Endothelial cell of umbilical vein (primary cell): ENCODE results near the gene NFATC4. TPM values are rescaled to one million over a fixed set of nuclear protein-coding genes. Genes with fewer than 3 reads are reported as not detected.

Experiments
- BruUV-seq: library from RNA; stranded (reverse); fragments of 400-500 nt; replicated peaks from 2 replicates; lab custom pipeline; 2021; lab: Mats Ljungman, UMichigan
- CTCF ChIA-PET: fragments of 300-600, 350-600 bp; sonication (Branson Sonifier 250); formaldehyde crosslinking; loops from one replicate; lab custom pipeline; 2021; ENCODE audit warnings: antibody characterized with exemption, inconsistent platforms; lab: Charles Lee
- POLR2A ChIA-PET: fragments of 300-600, 350-600 bp; sonication (Branson Sonifier 250); formaldehyde crosslinking; loops from one replicate; lab custom pipeline; 2021; ENCODE audit warnings: antibody characterized with exemption, inconsistent platforms; lab: Charles Lee
- DNase-seq: peaks from one replicate; pipeline ENCODE4 v3.0.0-alpha.2; 2011; ENCODE audit warnings: low read depth, low spot score
- FAIRE-seq: peaks from 2 replicates; lab custom pipeline; 2011; peaks lifted over from hg19 to GRCh38; lab: Jason Lieb, UNC
- H2AFZ ChIP-seq: 2 replicates; pipeline ENCODE4 v1.6.0; 2012; ENCODE audit warnings: low read depth, low read length, control low read depth, inconsistent platforms
- H3K27ac ChIP-seq: 2 replicates; pipeline ENCODE4 v1.5.1; 2011; ENCODE audit warnings: low read depth, mild to moderate bottlenecking, control low read depth, low read length, moderate library complexity; ENCODE audit not compliant: insufficient read depth
- H3K27me3 ChIP-seq, 2 experiments: 2 replicates each; pipeline versions ENCODE4 v1.6.0 to v1.6.1; 2011; ENCODE audit warnings: low read length in 2 of 2, mixed read lengths in 1 of 2; ENCODE audit not compliant: control insufficient read depth in 2 of 2, insufficient read depth in 2 of 2
- H3K36me3 ChIP-seq, 2 experiments: 2 replicates in 1 of 2; 3 replicates in 1 of 2; pipeline ENCODE4 v1.5.1; 2011; ENCODE audit warnings: low read length in 2 of 2, mild to moderate bottlenecking in 1 of 2, moderate library complexity in 1 of 2; ENCODE audit not compliant: control insufficient read depth in 2 of 2, insufficient read depth in 2 of 2; ENCODE audit errors: extremely low read depth in 1 of 2
- H3K4me1 ChIP-seq: 3 replicates; pipeline ENCODE4 v1.5.1; 2011; ENCODE audit warnings: mild to moderate bottlenecking, low read length; ENCODE audit not compliant: control insufficient read depth, insufficient read depth; ENCODE audit errors: extremely low read depth
- H3K4me2 ChIP-seq: 2 replicates; pipeline ENCODE4 v1.6.1; 2011; ENCODE audit warnings: low read length, control low read depth, mixed read lengths; ENCODE audit not compliant: insufficient read depth
- H3K4me3 ChIP-seq, 3 experiments: fragments of 200-600 bp in 1 of 3; sonication (generic), shearing (Covaris generic) in 1 of 3; replicated peaks in 1 of 3; 2 replicates each; pipeline ENCODE4 v1.5.1; 2011 to 2016; ENCODE audit warnings: control low read depth in 3 of 3, low read length in 3 of 3, mild to moderate bottlenecking in 2 of 3, inconsistent platforms in 1 of 3, low read depth in 1 of 3, moderate library complexity in 1 of 3; ENCODE audit not compliant: insufficient read depth in 1 of 3
- H3K79me2 ChIP-seq: 2 replicates; pipeline ENCODE4 v1.6.0; 2012; ENCODE audit warnings: low read length, inconsistent platforms; ENCODE audit not compliant: control insufficient read depth, insufficient read depth
- H3K9ac ChIP-seq: replicated peaks from 2 replicates; pipeline ENCODE3; 2011; ENCODE audit warnings: low read length, control low read depth; ENCODE audit not compliant: insufficient read depth; ENCODE audit errors: extremely low read depth
- H3K9me1 ChIP-seq: replicated peaks from 3 replicates; pipeline ENCODE4 v1.6.0; 2011; ENCODE audit warnings: mild to moderate bottlenecking, low read length; ENCODE audit not compliant: control insufficient read depth, insufficient read depth; ENCODE audit errors: extremely low read depth
- H3K9me3 ChIP-seq: replicated peaks from 2 replicates; pipeline ENCODE4 v1.5.1; 2012; ENCODE audit warnings: low read length, inconsistent platforms; ENCODE audit not compliant: control insufficient read depth, insufficient read depth
- H4K20me1 ChIP-seq: replicated peaks from 2 replicates; pipeline ENCODE3; 2011; ENCODE audit warnings: mild to moderate bottlenecking, low read length; ENCODE audit not compliant: control insufficient read depth, insufficient read depth; ENCODE audit errors: extremely low read depth
- CTCF ChIP-seq, 2 donors: IDR thresholded peaks; 1 replicate in 1 of 2; 2 replicates in 1 of 2; pipeline ENCODE4 v1.5.1; 2011; ENCODE audit warnings: low read length in 2 of 2, mild to moderate bottlenecking in 2 of 2, moderate library complexity in 2 of 2, control low read depth in 1 of 2, inconsistent platforms in 1 of 2, low read depth in 1 of 2; ENCODE audit not compliant: insufficient read depth in 1 of 2; ENCODE audit errors: extremely low read depth in 1 of 2
- EZH2 ChIP-seq: IDR thresholded peaks from 2 replicates; pipeline ENCODE4 v1.6.1; 2012; ENCODE audit warnings: borderline replicate concordance, low read depth, mild to moderate bottlenecking, moderate library complexity, low read length, inconsistent platforms; ENCODE audit not compliant: severe bottlenecking
- FOS ChIP-seq: IDR thresholded peaks from 2 replicates; pipeline ENCODE4 v1.6.1; 2011; ENCODE audit warnings: mild to moderate bottlenecking, low read length, moderate library complexity, borderline replicate concordance; ENCODE audit not compliant: insufficient read depth
- GATA2 ChIP-seq: IDR thresholded peaks from 2 replicates; pipeline ENCODE4 v1.7.0; 2011; ENCODE audit warnings: low read depth, mild to moderate bottlenecking, moderate library complexity, mixed read lengths, low read length; ENCODE audit not compliant: insufficient read length, insufficient read depth
- JUN ChIP-seq: IDR thresholded peaks from 2 replicates; pipeline ENCODE4 v1.6.1; 2011; ENCODE audit warnings: borderline replicate concordance, low read depth; ENCODE audit not compliant: insufficient read length, insufficient read depth
- dilution Hi-C: fragments of 300-500 bp; cut with MboI; formaldehyde crosslinking; loops from one replicate; pipeline ENCODE4 v1.15.0; 2019; ENCODE audit warnings: low sequenced_read_pairs; ENCODE audit not compliant: extremely low pct_ligation_motif_present
- intact Hi-C: fragments of 100-400 bp; cut with micrococcal nuclease; formaldehyde crosslinking; loops from one replicate; pipeline ENCODE4 v1.10.0; 2022
- polyA plus RNA-seq, 4 experiments: library from polyadenylated mRNA; depleted of rRNA in 3 of 4; stranded (reverse) in 3 of 4; unstranded in 1 of 4; fragments of >200 nt; gene quantifications; 2 replicates each; pipeline versions ENCODE4 v1.2.1 to v1.2.3, GENCODE V29; 2011 to 2012; ENCODE audit warnings: missing spikeins in 1 of 4
- total RNA-seq: library from RNA; stranded (reverse); gene quantifications from 2 replicates; pipeline ENCODE4 v1.2.3, GENCODE V29; 2021

The NFATC4 gene
- total and polyA plus RNA-seq, 2 donors (not counting 3 experiments of a cell fraction or from before 2014, with no cell fraction given): 79.5 to 88.1 TPM

- Histone ChIP-seq H3K4me1 (no peaks in the 10 kb centered on the region), H3K27me3 (no peaks in the 10 kb centered on the region), H3K27ac (no peak overlapping the region), H3K36me3 (peaks cover 4 to 56% of the 10 kb centered on the region in 2 experiments), H3K9me1 (no peaks in the 10 kb centered on the region), H3K79me2 (no peaks in the 10 kb centered on the region), H3K4me2 (no peak overlapping the region), H3K4me3 (no peak overlapping the region), H2AFZ (no peak overlapping the region), H3K9me3 (no peaks in the 10 kb centered on the region), H4K20me1 (no peaks in the 10 kb centered on the region), H3K9ac (no peak overlapping the region)
- intact Hi-C loops (loop anchor here (1.0 kb wide), 4 partner anchors 20 to 77 kb away; partner anchors contain the start of gene RIPK3), dilution Hi-C loops (no loop called here)
- TF ChIP-seq FOS (no peak), JUN (no peak), CTCF (IDR thresholded peaks at IDR 0.05; ENCODE audit: extremely low read depth in 1 of 2, insufficient read depth in 1 of 2, low read depth in 1 of 2, low read length in 2 of 2) (peak; percentile 67 to 76), GATA2 (no peak), EZH2 (no peak)
- CTCF ChIA-PET: interaction anchor here (0.9 to 8.7 kb wide), 12 partner anchors 9 to 121 kb away, joined by 3 to 86 read pairs (median 4); partner anchors contain the start of gene ADCY4
- peak; percentile 87 for FAIRE-seq
- no TSS peak for BruUV-seq
- peak; percentile 70 for DNase-seq
- POLR2A ChIA-PET: no interaction called here
Measured at GRCh38 chr14:24411443-24412389, 43.7 kb downstream of the NFATC4 start.
